ENCODE measurements around the gene PCBD2. TPM values are rescaled to one million over a fixed set of nuclear protein-coding genes. Genes with fewer than 3 reads are reported as not detected.
"Not testable (repeated sequence)": the region's sequence is repeated elsewhere in the genome, so short reads cannot be mapped to it uniquely, and the experiment has no call there.

PCBD2 gene
- total RNA-seq, 1 donor from 2014 or later: 21.2 TPM

- no peak for DNase-seq (ENCODE audit: low spot score)
- intact Hi-C loops (cut with DNase I): no loop called here
Observed at GRCh38 chr5:134992148-134992547, 87.2 kb downstream of the PCBD2 start.

- no peak for DNase-seq (ENCODE audit: low spot score)
- intact Hi-C loops (cut with DNase I): no loop called here
Observed at GRCh38 chr5:134993161-134993560, 88.2 kb downstream of the PCBD2 start.

- intact Hi-C loops (cut with DNase I): no loop called here
Observed at GRCh38 chr5:134994560-134995156, 89.7 kb downstream of the PCBD2 start.

GRCh38 chr5:134995850-134996402 is 91.0 kb downstream of the PCBD2 start:
- intact Hi-C loops (cut with DNase I): no loop called here
- DNase-seq (ENCODE audit: low spot score): no peak

More at GRCh38 chr5:134994560-134995156, 89.7 kb downstream of the PCBD2 start:
- no peak for DNase-seq (ENCODE audit: low spot score)

GRCh38 chr5:134997015-134997414 is 92.1 kb downstream of the PCBD2 start:
- DNase-seq (ENCODE audit: low spot score): no peak
- intact Hi-C loops (cut with DNase I): no loop called here

GRCh38 chr5:134998068-134998467 is 93.1 kb downstream of the PCBD2 start:
- DNase-seq (ENCODE audit: low spot score); intact Hi-C loops (cut with DNase I): not testable (repeated sequence)

GRCh38 chr5:135004376-135004775 is 99.4 kb downstream of the PCBD2 start:
- no peak for DNase-seq (ENCODE audit: low spot score)
- intact Hi-C loops (cut with DNase I): no loop called here

- intact Hi-C loops (cut with DNase I): no loop called here
- peak; percentile 56 for DNase-seq (ENCODE audit: low spot score)
Observed at GRCh38 chr5:135005076-135005475, 100.1 kb downstream of the PCBD2 start.

GRCh38 chr5:135007305-135007704 is 102.4 kb downstream of the PCBD2 start:
- intact Hi-C loops (cut with DNase I): no loop called here
- DNase-seq (ENCODE audit: low spot score): peak; percentile 64

GRCh38 chr5:135007749-135008363 is 102.9 kb downstream of the PCBD2 start:
- peak; percentile 72 for DNase-seq (ENCODE audit: low spot score)
- intact Hi-C loops (cut with DNase I): no loop called here

GRCh38 chr5:135008556-135008955 is 103.6 kb downstream of the PCBD2 start:
- intact Hi-C loops (cut with DNase I): no loop called here
- DNase-seq (ENCODE audit: low spot score): peak; percentile 64

- peak; percentile 64 for DNase-seq (ENCODE audit: low spot score)
- intact Hi-C loops (cut with DNase I): no loop called here
Observed at GRCh38 chr5:135008981-135009735, 104.2 kb downstream of the PCBD2 start.

GRCh38 chr5:135009736-135010501 is 105.0 kb downstream of the PCBD2 start:
- peak; percentile 63 for DNase-seq (ENCODE audit: low spot score)
- intact Hi-C loops (cut with DNase I): no loop called here

GRCh38 chr5:135010502-135011354 is 105.8 kb downstream of the PCBD2 start:
- no peak for DNase-seq (ENCODE audit: low spot score)
- intact Hi-C loops (cut with DNase I): no loop called here

GRCh38 chr5:135011355-135012032 is 106.6 kb downstream of the PCBD2 start:
- peak; percentile 70 for DNase-seq (ENCODE audit: low spot score)
- intact Hi-C loops (cut with DNase I): no loop called here

- intact Hi-C loops (cut with DNase I): no loop called here
- peak; percentile 63 for DNase-seq (ENCODE audit: low spot score)
Observed at GRCh38 chr5:135012033-135012588, 107.2 kb downstream of the PCBD2 start.
